Endothelial cell (in vitro differentiated cells): ENCODE measurements around the gene STX4. TPM values are rescaled to one million over a fixed set of nuclear protein-coding genes. Genes with fewer than 3 reads are reported as not detected.
A peak's percentile ranks its signal among the peaks of the same experiment; 100 is the strongest.

Source experiments
- DNase-seq: peaks from one replicate; pipeline ENCODE4 v3.0.0; 2021; ENCODE audit warnings: low spot score
- H3K27ac Mint-ChIP-seq: one replicate; pipeline ENCODE4 v1.8.0; 2021; ENCODE audit warnings: mixed read lengths, inconsistent platforms; ENCODE audit not compliant: unreplicated experiment
- H3K27me3 Mint-ChIP-seq: one replicate; pipeline ENCODE4 v1.8.0; 2021; ENCODE audit warnings: mild to moderate bottlenecking, moderate library complexity, mixed read lengths, inconsistent platforms; ENCODE audit not compliant: unreplicated experiment
- H3K36me3 Mint-ChIP-seq: one replicate; pipeline ENCODE4 v1.8.0; 2021; ENCODE audit warnings: mild to moderate bottlenecking, low read depth, mixed read lengths, inconsistent platforms; ENCODE audit not compliant: unreplicated experiment
- H3K4me1 Mint-ChIP-seq: one replicate; pipeline ENCODE4 v1.8.0; 2021; ENCODE audit warnings: mild to moderate bottlenecking, mixed read lengths, inconsistent platforms; ENCODE audit not compliant: unreplicated experiment
- H3K4me3 Mint-ChIP-seq: one replicate; pipeline ENCODE4 v1.8.0; 2021; ENCODE audit warnings: mild to moderate bottlenecking, mixed read lengths, inconsistent platforms; ENCODE audit not compliant: unreplicated experiment
- H3K9me3 Mint-ChIP-seq: one replicate; pipeline ENCODE4 v1.8.0; 2021; ENCODE audit warnings: mixed read lengths, inconsistent platforms; ENCODE audit not compliant: unreplicated experiment
- total RNA-seq: library from RNA; stranded (reverse); fragmentation: NEBNext Ultra II Directional; extraction: Animal tissue kit (Norgen Biotek cat#: 25700); gene quantifications from one replicate; pipeline ENCODE4 v1.2.1, GENCODE V29; 2021; ENCODE audit not compliant: unreplicated experiment
- TF ChIP-seq, protein P1 (sequence below): fragments of 200-600 bp; sonication (generic); IDR thresholded peaks from one replicate; pipeline ENCODE4 v1.5.0; 2021; ENCODE audit warnings: antibody characterized with exemption; ENCODE audit not compliant: unreplicated experiment

The STX4 gene
- total RNA-seq, 1 donor from 2014 or later, result 74.2 TPM

DNA sequence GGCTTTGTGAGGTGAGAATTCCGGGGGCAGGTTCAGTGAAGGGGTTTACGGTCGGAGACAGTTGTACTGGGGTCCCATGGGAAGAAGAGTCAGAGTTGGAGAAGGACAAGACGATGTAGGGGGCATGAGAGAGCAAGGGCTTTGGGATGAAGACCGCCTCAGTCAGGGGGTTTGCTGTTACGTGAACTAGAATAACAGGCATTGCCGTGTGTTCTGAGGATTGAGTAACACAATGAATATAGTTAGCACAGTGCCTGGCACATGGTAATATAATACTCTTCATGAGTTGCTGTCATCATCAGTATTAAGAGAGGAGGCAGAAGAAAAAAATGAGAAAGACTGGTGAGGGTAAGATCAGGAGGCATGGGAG is 41.4 kb downstream of the STX4 start:
- peak overlapping the region; percentile 99 for H3K27ac Mint-ChIP-seq
- TF ChIP-seq, protein P1, sequence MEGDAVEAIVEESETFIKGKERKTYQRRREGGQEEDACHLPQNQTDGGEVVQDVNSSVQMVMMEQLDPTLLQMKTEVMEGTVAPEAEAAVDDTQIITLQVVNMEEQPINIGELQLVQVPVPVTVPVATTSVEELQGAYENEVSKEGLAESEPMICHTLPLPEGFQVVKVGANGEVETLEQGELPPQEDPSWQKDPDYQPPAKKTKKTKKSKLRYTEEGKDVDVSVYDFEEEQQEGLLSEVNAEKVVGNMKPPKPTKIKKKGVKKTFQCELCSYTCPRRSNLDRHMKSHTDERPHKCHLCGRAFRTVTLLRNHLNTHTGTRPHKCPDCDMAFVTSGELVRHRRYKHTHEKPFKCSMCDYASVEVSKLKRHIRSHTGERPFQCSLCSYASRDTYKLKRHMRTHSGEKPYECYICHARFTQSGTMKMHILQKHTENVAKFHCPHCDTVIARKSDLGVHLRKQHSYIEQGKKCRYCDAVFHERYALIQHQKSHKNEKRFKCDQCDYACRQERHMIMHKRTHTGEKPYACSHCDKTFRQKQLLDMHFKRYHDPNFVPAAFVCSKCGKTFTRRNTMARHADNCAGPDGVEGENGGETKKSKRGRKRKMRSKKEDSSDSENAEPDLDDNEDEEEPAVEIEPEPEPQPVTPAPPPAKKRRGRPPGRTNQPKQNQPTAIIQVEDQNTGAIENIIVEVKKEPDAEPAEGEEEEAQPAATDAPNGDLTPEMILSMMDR, result no peak
- H3K4me3 Mint-ChIP-seq, result peak overlapping the region; percentile 99
- H3K4me1 Mint-ChIP-seq, result peaks cover 25% of the 10 kb centered on the region
- H3K27me3 Mint-ChIP-seq, result peaks cover 28% of the 10 kb centered on the region
- no peak for DNase-seq
- H3K36me3 Mint-ChIP-seq, result peaks cover 27% of the 10 kb centered on the region
- H3K9me3 Mint-ChIP-seq, result no peaks in the 10 kb centered on the region

DNA sequence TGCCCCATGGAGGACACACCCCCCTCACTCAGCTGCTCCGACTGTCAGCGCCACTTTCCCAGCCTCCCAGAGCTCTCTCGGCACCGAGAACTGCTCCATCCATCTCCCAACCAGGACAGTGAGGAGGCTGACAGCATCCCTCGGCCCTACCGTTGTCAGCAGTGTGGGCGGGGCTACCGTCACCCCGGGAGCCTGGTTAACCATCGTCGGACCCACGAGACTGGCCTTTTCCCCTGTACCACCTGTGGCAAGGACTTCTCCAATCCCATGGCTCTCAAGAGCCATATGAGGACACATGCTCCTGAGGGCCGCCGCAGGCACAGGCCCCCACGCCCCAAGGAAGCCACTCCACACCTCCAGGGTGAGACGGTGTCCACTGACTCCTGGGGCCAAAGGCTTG is 43.0 kb downstream of the STX4 start:
- H3K36me3 Mint-ChIP-seq, result peaks cover 32% of the 10 kb centered on the region
- TF ChIP-seq, protein P1, result no peak
- H3K4me3 Mint-ChIP-seq, result peak overlapping the region; percentile 51
- DNase-seq, result no peak
- peaks cover 31% of the 10 kb centered on the region for H3K27me3 Mint-ChIP-seq
- no peak overlapping the region for H3K27ac Mint-ChIP-seq
- peaks cover 25% of the 10 kb centered on the region for H3K4me1 Mint-ChIP-seq
- H3K9me3 Mint-ChIP-seq, result no peaks in the 10 kb centered on the region

DNA sequence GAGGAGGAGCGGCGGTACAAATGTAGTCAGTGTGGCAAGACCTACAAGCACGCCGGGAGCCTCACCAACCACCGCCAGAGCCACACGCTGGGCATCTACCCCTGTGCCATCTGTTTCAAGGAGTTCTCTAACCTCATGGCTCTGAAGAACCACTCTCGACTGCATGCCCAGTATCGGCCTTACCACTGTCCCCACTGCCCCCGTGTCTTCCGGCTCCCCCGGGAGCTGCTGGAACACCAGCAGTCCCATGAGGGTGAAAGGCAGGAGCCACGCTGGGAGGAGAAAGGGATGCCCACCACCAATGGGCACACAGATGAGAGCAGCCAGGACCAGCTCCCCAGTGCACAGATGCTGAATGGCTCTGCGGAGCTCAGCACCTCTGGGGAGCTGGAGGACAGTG is 43.7 kb downstream of the STX4 start:
- no peak overlapping the region for H3K4me3 Mint-ChIP-seq
- H3K27me3 Mint-ChIP-seq, result peaks cover 31% of the 10 kb centered on the region
- H3K9me3 Mint-ChIP-seq, result no peaks in the 10 kb centered on the region
- DNase-seq, result no peak
- peaks cover 32% of the 10 kb centered on the region for H3K36me3 Mint-ChIP-seq
- H3K27ac Mint-ChIP-seq, result no peak overlapping the region
- TF ChIP-seq, protein P1, result no peak
- H3K4me1 Mint-ChIP-seq, result peaks cover 19% of the 10 kb centered on the region

GRCh38 chr16:31077592-31078396 is 44.4 kb downstream of the STX4 start:
- Mint-ChIP-seq H3K4me3 (peak overlapping the region; percentile 18), H3K9me3 (no peaks in the 10 kb centered on the region), H3K27me3 (peaks cover 31% of the 10 kb centered on the region), H3K4me1 (peaks cover 14% of the 10 kb centered on the region), H3K27ac (peak overlapping the region; percentile 30), H3K36me3 (peaks cover 36% of the 10 kb centered on the region)
- no peak for DNase-seq
- TF ChIP-seq, protein P1, result no peak

- H3K9me3 Mint-ChIP-seq, result no peaks in the 10 kb centered on the region
- peaks cover 30% of the 10 kb centered on the region for H3K27me3 Mint-ChIP-seq
- DNase-seq, result no peak
- H3K4me3 Mint-ChIP-seq, result no peak overlapping the region
- peaks cover 39% of the 10 kb centered on the region for H3K36me3 Mint-ChIP-seq
- TF ChIP-seq, protein P1, result no peak
- H3K27ac Mint-ChIP-seq, result peak overlapping the region; percentile 30
- peaks cover 13% of the 10 kb centered on the region for H3K4me1 Mint-ChIP-seq
Observed at GRCh38 chr16:31078597-31079341, 45.4 kb downstream of the STX4 start.
